K562 (cell line): ENCODE results near the gene SMG6. TPM values are rescaled to one million over a fixed set of nuclear protein-coding genes. Genes with fewer than 3 reads are reported as not detected.

Experiments used
- ATAC-seq: fragments of 200-7000 bp; cut with Tn5 transposase; 3 replicates; pipeline ENCODE4 v1.9.1; 2020; ENCODE audit warnings: moderate library complexity
- BruUV-seq: library from RNA; stranded (reverse); fragments of 400-500 nt; replicated peaks from 2 replicates; lab custom pipeline; 2021; lab: Mats Ljungman, UMichigan
- CTCF ChIA-PET: fragments of 300-600 bp; formaldehyde crosslinking; extraction: SDS; loops from one replicate; lab custom pipeline; 2021; ENCODE audit warnings: low intra/inter-chr PET ratio; lab: Yijun Ruan, JAX
- POLR2A ChIA-PET: fragments of 300-600, 350-650 bp; sonication (Branson Sonifier 250); formaldehyde crosslinking; extraction: SDS; loops from one replicate; lab custom pipeline; 2021; ENCODE audit warnings: antibody characterized with exemption, inconsistent platforms; lab: Yijun Ruan, JAX
- DNase-seq, 4 experiments: peaks; one replicate each; pipeline versions ENCODE4 v3.0.0 to v3.0.0-alpha.2; 2011 to 2018; ENCODE audit warnings: low spot score in 3 of 4, mixed read lengths in 3 of 4; ENCODE audit errors: extremely low read depth in 1 of 4
- FAIRE-seq: peaks from 2 replicates; lab custom pipeline; 2011; peaks lifted over from hg19 to GRCh38; lab: Jason Lieb, UNC
- H2AFZ ChIP-seq: 2 replicates; pipeline ENCODE4 v1.6.0; 2011; ENCODE audit warnings: low read depth, low read length, control low read depth, inconsistent platforms
- H3K27ac ChIP-seq: fragments of 200-600 bp; 3 replicates; pipeline ENCODE4 v1.8.0; 2011; ENCODE audit warnings: low read depth, mild to moderate bottlenecking, control low read depth, inconsistent platforms, low read length, moderate library complexity, mixed read lengths; ENCODE audit errors: extremely low read depth
- H3K27me3 ChIP-seq, 2 experiments: fragments of 300-600 bp in 1 of 2; 2 replicates in 1 of 2; 3 replicates in 1 of 2; pipeline versions ENCODE4 v1.6.0 to v1.8.0; 2011; ENCODE audit warnings: inconsistent platforms in 2 of 2, low read length in 2 of 2, mild to moderate bottlenecking in 1 of 2, mixed read lengths in 1 of 2, moderate library complexity in 1 of 2; ENCODE audit not compliant: control insufficient read depth in 2 of 2, insufficient read depth in 2 of 2
- H3K36me3 ChIP-seq: fragments of 300-600 bp; 3 replicates; pipeline ENCODE4 v1.8.0; 2011; ENCODE audit warnings: mild to moderate bottlenecking, low read length, inconsistent platforms; ENCODE audit not compliant: control insufficient read depth, insufficient read depth
- H3K4me1 ChIP-seq, 2 experiments: fragments of 200-600 bp in 1 of 2; replicated peaks in 1 of 2; 2 replicates in 1 of 2; 3 replicates in 1 of 2; pipeline versions ENCODE4 v1.5.1 to v1.8.0; 2011; ENCODE audit warnings: inconsistent platforms in 2 of 2, low read length in 2 of 2, mild to moderate bottlenecking in 1 of 2, mixed read lengths in 1 of 2, moderate library complexity in 1 of 2; ENCODE audit not compliant: control insufficient read depth in 2 of 2, insufficient read depth in 2 of 2
- H3K4me2 ChIP-seq: 2 replicates; pipeline ENCODE4 v1.6.1; 2011; ENCODE audit warnings: low read length, control low read depth, inconsistent platforms, mixed read lengths; ENCODE audit not compliant: insufficient read depth
- H3K4me3 ChIP-seq: fragments of 200-600 bp; sonication (generic), shearing (Covaris generic); 2 replicates; pipeline ENCODE4 v1.5.1; 2016; ENCODE audit warnings: control low read depth, inconsistent platforms
- H3K79me2 ChIP-seq: fragments of 200-600 bp; 3 replicates; pipeline ENCODE4 v1.8.0; 2011; ENCODE audit warnings: low read length, inconsistent platforms; ENCODE audit not compliant: control insufficient read depth, insufficient read depth
- H3K9ac ChIP-seq, 2 experiments: 2 replicates each; pipeline versions ENCODE4 v1.6.0 to v1.6.1; 2011; ENCODE audit warnings: low read depth in 2 of 2, low read length in 2 of 2, control low read depth in 1 of 2, inconsistent platforms in 1 of 2, mild to moderate bottlenecking in 1 of 2, mixed read lengths in 1 of 2; ENCODE audit not compliant: insufficient read depth in 1 of 2
- H3K9me1 ChIP-seq: one replicate; pipeline ENCODE4 v1.6.0; 2011; ENCODE audit warnings: inconsistent platforms, mild to moderate bottlenecking, low read length, moderate library complexity; ENCODE audit not compliant: control insufficient read depth, insufficient read depth
- H3K9me3 ChIP-seq: replicated peaks from 2 replicates; pipeline ENCODE4 v1.5.1; 2011; ENCODE audit warnings: low read depth, low read length, inconsistent platforms; ENCODE audit not compliant: control insufficient read depth, insufficient read depth
- H4K20me1 ChIP-seq: replicated peaks from 2 replicates; pipeline ENCODE4 v1.6.1; 2011; ENCODE audit warnings: low read length, inconsistent platforms, mixed read lengths; ENCODE audit not compliant: control insufficient read depth, insufficient read depth
- BHLHE40 ChIP-seq: IDR thresholded peaks from 2 replicates; pipeline ENCODE4 v1.6.1; 2011; ENCODE audit warnings: low read length, improper control_type of control experiment
- ETV5 ChIP-seq: sonication (generic); formaldehyde crosslinking; IDR thresholded peaks from 2 replicates; pipeline ENCODE4 v1.4.0; 2020; ENCODE audit warnings: low read depth, mild to moderate bottlenecking, missing genetic modification reagents
- GABPA ChIP-seq: fragments of 200-800 bp; sonication (Bioruptor generic); conservative IDR thresholded peaks from 2 replicates; pipeline ENCODE4 v1.6.1; 2016; ENCODE audit warnings: low read depth, missing genetic modification characterization, missing compliant biosample characterization
- GABPB2 ChIP-seq: fragments of 250-450 bp; sonication (Bioruptor Pico); conservative IDR thresholded peaks from 2 replicates; pipeline ENCODE4 v1.5.1; 2021; ENCODE audit warnings: mild to moderate bottlenecking
- KHSRP ChIP-seq: fragments of 450-650 bp; IDR thresholded peaks from 2 replicates; pipeline ENCODE4 v1.6.1; 2017
- MCM3 ChIP-seq: fragments of 450-650 bp; IDR thresholded peaks from 2 replicates; pipeline ENCODE4 v1.6.1; 2016
- MTF1 ChIP-seq: fragments of 250-450 bp; sonication (Bioruptor Pico); IDR thresholded peaks from 2 replicates; pipeline ENCODE4 v1.9.0; 2021; ENCODE audit warnings: moderate library complexity, mild to moderate bottlenecking, inconsistent platforms, borderline replicate concordance
- NCOR1 ChIP-seq: fragments of 450-650 bp; IDR thresholded peaks from 2 replicates; pipeline ENCODE4 v1.6.1; 2016; ENCODE audit warnings: mild to moderate bottlenecking, moderate library complexity
- RBBP5 ChIP-seq: fragments of 200-600 bp; sonication (generic); IDR thresholded peaks from 2 replicates; pipeline ENCODE4 v1.6.1; 2012; ENCODE audit warnings: borderline replicate concordance, mild to moderate bottlenecking, low read length, control low read depth, inconsistent platforms; ENCODE audit not compliant: insufficient read depth, poor library complexity, severe bottlenecking
- RUNX1 ChIP-seq: sonication (generic); IDR thresholded peaks from 2 replicates; pipeline ENCODE4 v1.6.1; 2016; ENCODE audit warnings: antibody characterized with exemption, low read depth
- SP1 ChIP-seq: sonication (generic); formaldehyde crosslinking; IDR thresholded peaks from 2 replicates; pipeline ENCODE4 v1.8.1; 2022; ENCODE audit warnings: mild to moderate bottlenecking, missing genetic modification reagents
- TFAM ChIP-seq: fragments of 250-450 bp; sonication (Bioruptor Pico); conservative IDR thresholded peaks from 2 replicates; pipeline ENCODE4 v1.5.0; 2021; ENCODE audit warnings: mild to moderate bottlenecking, moderate library complexity
- TSC22D4 ChIP-seq: fragments of 450-650 bp; IDR thresholded peaks from 2 replicates; pipeline ENCODE4 v1.6.1; 2016; ENCODE audit warnings: missing genetic modification characterization, missing biosample characterization, control low read depth
- ZNF239 ChIP-seq: fragments of 250-450 bp; sonication (Bioruptor Pico); IDR thresholded peaks from 2 replicates; pipeline ENCODE4 v1.4.0; 2020; ENCODE audit warnings: mild to moderate bottlenecking
- ZNF282 ChIP-seq: sonication (generic); formaldehyde crosslinking; IDR thresholded peaks from 2 replicates; pipeline ENCODE4 v1.8.1; 2023; ENCODE audit warnings: missing genetic modification reagents
- ZNF584 ChIP-seq: fragments of 200-800 bp; sonication (Bioruptor generic); IDR thresholded peaks from 2 replicates; pipeline ENCODE4 v1.6.1; 2016; ENCODE audit warnings: low read depth, mild to moderate bottlenecking, missing genetic modification characterization, missing compliant biosample characterization
- ZNF79 ChIP-seq: fragments of 250-450 bp; sonication (Bioruptor Pico); IDR thresholded peaks from 2 replicates; pipeline ENCODE4 v1.4.0; 2020; ENCODE audit warnings: low read depth, mild to moderate bottlenecking, moderate library complexity
- WGBS: fragments of 100-300 bp; shearing (Covaris generic); methylation state at CpG from one replicate; pipeline ENCODE4 v1.1.6; 2016; ENCODE audit warnings: low coverage, mixed read lengths; ENCODE audit not compliant: insufficient coverage; ENCODE audit errors: missing lambda C conversion rate; 5-methylcytosine and 5-hydroxymethylcytosine counted together
- in situ Hi-C: fragments of 300-500 bp; cut with MboI; formaldehyde crosslinking; loops from 4 replicates; pipeline ENCODE4 v1.15.0; 2018; ENCODE audit warnings: inconsistent platforms, mixed read lengths
- intact Hi-C: fragments of 100-400 bp; cut with micrococcal nuclease; formaldehyde crosslinking; loops from 2 replicates; pipeline ENCODE4 v1.14.2; 2022
- polyA plus RNA-seq, 8 experiments: library from polyadenylated mRNA; depleted of rRNA in 4 of 8; stranded (reverse) in 5 of 8; unstranded in 3 of 8; fragments of >200 nt; fragmentation: Nextera tagmentation in 2 of 8; fragmentation: Illumina TruSeq in 1 of 8; extraction: Ambion mirVana in 2 of 8; extraction: Trizol in 1 of 8; gene quantifications; 2 replicates each; pipeline versions ENCODE4 v1.2.1 to v1.2.3, GENCODE V29; 2011 to 2014; ENCODE audit warnings: inconsistent platforms in 1 of 8, missing spikeins in 1 of 8
- total RNA-seq, 7 experiments: library from RNA; depleted of rRNA in 6 of 7; stranded (reverse); fragments of >200 nt in 6 of 7; fragmentation: Illumina TruSeq in 2 of 7; extraction: Trizol in 2 of 7; gene quantifications; 2 replicates each; pipeline versions ENCODE4 v1.2.1 to v1.2.3, GENCODE V29; 2011 to 2021; ENCODE audit warnings: low replicate concordance in 1 of 7
- TF ChIP-seq, protein P1 (sequence below): fragments of 250-450 bp; sonication (Bioruptor Pico); IDR thresholded peaks from 2 replicates; pipeline ENCODE4 v1.5.0; 2021; ENCODE audit warnings: mild to moderate bottlenecking, moderate library complexity
- TF ChIP-seq, protein P2 (sequence below): sonication (generic); formaldehyde crosslinking; IDR thresholded peaks from 2 replicates; pipeline ENCODE4 v1.5.0; 2020; ENCODE audit warnings: missing genetic modification reagents
- TF ChIP-seq, protein P3 (sequence below): fragments of 250-450 bp; sonication (Bioruptor Pico); IDR thresholded peaks from 2 replicates; pipeline ENCODE4 v1.4.0; 2020

The SMG6 gene
- total and polyA plus RNA-seq, 9 of the 15 experiments (the other 6 are each of a cell fraction or from before 2014, with no cell fraction given) = 0.44 to 13.9 (median 6.0) TPM

DNA sequence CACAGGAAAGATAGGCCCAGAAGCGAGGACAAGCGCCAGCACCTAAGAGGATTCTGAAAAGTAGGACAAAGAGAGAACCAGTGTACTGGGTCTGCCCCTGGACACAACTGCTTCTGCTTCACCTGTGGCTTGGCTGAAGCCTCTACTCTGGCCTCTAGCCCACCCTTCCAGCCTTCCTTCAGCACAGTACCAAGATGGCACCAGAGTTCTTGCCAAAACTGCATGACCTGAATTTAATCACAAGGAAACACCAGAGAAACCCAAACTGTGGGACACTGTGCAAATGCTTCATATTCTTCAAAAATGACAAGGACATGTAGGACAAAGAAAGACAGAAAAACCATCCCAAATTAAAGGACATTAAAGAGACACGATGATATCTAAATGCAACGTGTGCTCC is 116.6 kb downstream of the SMG6 start:
- TF ChIP-seq ETV5 (CRISPR knock-in tag) (no peak), ZNF79 (no peak), ZNF239 (CRISPR knock-in tag) (no peak), GABPB2 (CRISPR knock-in tag) (no peak), RUNX1 (no peak), TFAM (CRISPR knock-in tag) (no peak), SP1 (CRISPR knock-in tag) (no peak), GABPA (tag) (no peak), TSC22D4 (no peak), KHSRP (no peak), MCM3 (no peak), BHLHE40 (no peak), RBBP5 (no peak), ZNF584 (CRISPR knock-in tag) (no peak), ZNF282 (CRISPR knock-in tag) (no peak), MTF1 (CRISPR knock-in tag) (no peak), NCOR1 (no peak)
- TF ChIP-seq, protein P1, sequence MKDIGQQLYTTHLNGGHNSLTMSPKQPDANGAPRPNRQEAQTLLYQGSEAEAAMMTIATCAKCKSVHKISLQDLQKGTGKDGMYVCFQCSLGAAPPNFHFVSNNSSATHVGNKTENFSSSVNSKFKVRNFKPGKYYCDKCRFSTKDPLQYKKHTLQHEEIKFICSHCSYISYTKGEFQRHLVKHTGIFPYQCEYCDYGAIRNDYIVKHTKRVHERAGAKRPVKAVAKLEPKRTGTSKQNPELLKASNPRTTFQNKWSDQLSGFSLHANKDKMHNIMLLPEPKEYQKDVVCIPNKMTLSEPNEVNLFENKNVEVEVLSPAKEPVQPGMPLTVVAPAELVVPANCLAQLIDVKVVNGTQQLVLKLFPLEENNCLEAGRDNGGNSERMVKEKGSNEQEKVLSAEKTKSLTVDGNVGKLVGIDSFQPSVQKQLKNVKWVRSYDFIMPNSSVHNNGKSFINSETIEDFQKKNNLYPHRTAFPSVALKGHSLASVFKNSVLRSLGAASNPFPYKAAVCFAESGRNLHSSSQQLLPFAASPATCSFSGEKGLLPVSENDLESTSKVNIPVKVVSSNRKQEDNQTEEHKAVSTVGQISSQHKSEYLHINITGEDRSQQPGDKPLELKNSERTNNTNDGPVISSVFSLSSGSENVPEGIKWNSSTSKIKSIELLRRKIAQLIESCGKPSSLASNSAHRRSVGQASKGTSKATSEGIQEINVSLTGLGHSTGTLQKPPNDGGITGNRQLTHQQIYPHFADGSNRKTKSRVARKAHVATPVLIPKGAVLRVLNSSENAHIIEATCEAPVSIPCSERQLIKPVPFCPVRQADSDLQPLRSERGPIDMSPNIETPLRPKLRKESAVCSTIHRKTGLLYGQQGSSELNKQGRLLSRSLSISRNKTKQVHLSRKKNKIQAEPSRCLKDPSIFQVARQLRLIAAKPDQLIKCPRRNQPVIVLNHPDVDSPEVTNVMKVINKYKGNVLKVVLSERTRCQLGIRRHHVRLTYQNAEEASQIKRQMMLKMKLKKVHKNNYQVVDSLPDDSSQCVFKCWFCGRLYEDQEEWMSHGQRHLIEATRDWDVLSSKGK (CRISPR knock-in tag) = no peak
- TF ChIP-seq, protein P2, sequence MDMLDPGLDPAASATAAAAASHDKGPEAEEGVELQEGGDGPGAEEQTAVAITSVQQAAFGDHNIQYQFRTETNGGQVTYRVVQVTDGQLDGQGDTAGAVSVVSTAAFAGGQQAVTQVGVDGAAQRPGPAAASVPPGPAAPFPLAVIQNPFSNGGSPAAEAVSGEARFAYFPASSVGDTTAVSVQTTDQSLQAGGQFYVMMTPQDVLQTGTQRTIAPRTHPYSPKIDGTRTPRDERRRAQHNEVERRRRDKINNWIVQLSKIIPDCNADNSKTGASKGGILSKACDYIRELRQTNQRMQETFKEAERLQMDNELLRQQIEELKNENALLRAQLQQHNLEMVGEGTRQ = no peak
- TF ChIP-seq, protein P3, sequence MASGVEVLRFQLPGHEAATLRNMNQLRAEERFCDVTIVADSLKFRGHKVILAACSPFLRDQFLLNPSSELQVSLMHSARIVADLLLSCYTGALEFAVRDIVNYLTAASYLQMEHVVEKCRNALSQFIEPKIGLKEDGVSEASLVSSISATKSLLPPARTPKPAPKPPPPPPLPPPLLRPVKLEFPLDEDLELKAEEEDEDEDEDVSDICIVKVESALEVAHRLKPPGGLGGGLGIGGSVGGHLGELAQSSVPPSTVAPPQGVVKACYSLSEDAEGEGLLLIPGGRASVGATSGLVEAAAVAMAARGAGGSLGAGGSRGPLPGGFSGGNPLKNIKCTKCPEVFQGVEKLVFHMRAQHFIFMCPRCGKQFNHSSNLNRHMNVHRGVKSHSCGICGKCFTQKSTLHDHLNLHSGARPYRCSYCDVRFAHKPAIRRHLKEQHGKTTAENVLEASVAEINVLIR (CRISPR knock-in tag) = no peak
- Histone ChIP-seq H3K4me3 (no peak overlapping the region), H3K9me3 (no peaks in the 10 kb centered on the region), H3K36me3 (peaks cover 5% of the 10 kb centered on the region; the same call in 2 of the 3 replicates), H3K9me1 (peaks cover 3% of the 10 kb centered on the region), H3K4me1 (peaks cover 0 to 7% of the 10 kb centered on the region in 2 experiments; a peak in 3 of 5 replicates), H3K27me3 (no peaks in the 10 kb centered on the region), H4K20me1 (no peaks in the 10 kb centered on the region), H3K4me2 (no peak overlapping the region), H2AFZ (no peak overlapping the region), H3K9ac (no peak overlapping the region), H3K79me2 (no peaks in the 10 kb centered on the region), H3K27ac (no peak overlapping the region)
- in situ Hi-C loops (no loop called here), intact Hi-C loops (no loop called here)
- POLR2A ChIA-PET = interaction anchor here (1.1 kb wide), 1 partner anchor 17 kb away, joined by 3 read pairs; no protein-coding TSS in a partner anchor
- 73% methylated on average over 4 of the region's 4 CpGs for WGBS
- ATAC-seq (no peak), DNase-seq (no peak), FAIRE-seq (no peak)
- BruUV-seq = no TSS peak
- CTCF ChIA-PET = no interaction called here
